OCI-LY7 (cell line): ENCODE data around the gene GPR146. TPM values are rescaled to one million over a fixed set of nuclear protein-coding genes. Genes with fewer than 3 reads are reported as not detected.

ENCODE experiments used
- BruUV-seq: library from RNA; stranded (reverse); fragments of 400-500 nt; replicated peaks from 2 replicates; lab custom pipeline; 2021; lab: Mats Ljungman, UMichigan
- CTCF ChIA-PET: fragments of 300-600 bp; sonication (Branson Sonifier 250); formaldehyde crosslinking; loops from one replicate; lab custom pipeline; 2022; ENCODE audit warnings: antibody characterized with exemption; ENCODE audit not compliant: unreplicated experiment; lab: Charles Lee
- POLR2A ChIA-PET: fragments of 300-600 bp; sonication (Branson Sonifier 250); formaldehyde crosslinking; loops from one replicate; lab custom pipeline; 2022; ENCODE audit warnings: antibody characterized with exemption; lab: Charles Lee
- DNase-seq: peaks from one replicate; pipeline ENCODE4 v3.0.0-alpha.2; 2015; ENCODE audit warnings: low spot score
- H2AFZ ChIP-seq: fragments of 200-600 bp; sonication (generic), shearing (Covaris generic); 2 replicates; pipeline ENCODE4 v1.6.1; 2014; ENCODE audit warnings: mild to moderate bottlenecking, antibody characterized with exemption, low read length, moderate library complexity
- H3K27ac ChIP-seq: fragments of 200-600 bp; sonication (generic); 2 replicates; pipeline ENCODE4 v1.5.1; 2014; ENCODE audit warnings: mixed run types, low read depth, mild to moderate bottlenecking, moderate library complexity, low read length, inconsistent platforms; ENCODE audit not compliant: poor library complexity, severe bottlenecking
- H3K36me3 ChIP-seq: fragments of 200-600 bp; sonication (generic); 2 replicates; pipeline ENCODE4 v1.6.1; 2014; ENCODE audit warnings: mild to moderate bottlenecking, antibody characterized with exemption, low read length, moderate library complexity, mixed read lengths; ENCODE audit not compliant: insufficient read depth
- H3K4me1 ChIP-seq: fragments of 200-600 bp; sonication (generic); 2 replicates; pipeline ENCODE4 v1.5.1; 2014; ENCODE audit warnings: mild to moderate bottlenecking, low read length; ENCODE audit not compliant: insufficient read depth, poor library complexity, severe bottlenecking
- H3K4me2 ChIP-seq: fragments of 200-600 bp; sonication (generic); 2 replicates; pipeline ENCODE4 v1.6.1; 2014; ENCODE audit warnings: mild to moderate bottlenecking, low read length
- H3K4me3 ChIP-seq: fragments of 200-600 bp; sonication (generic); 2 replicates; pipeline ENCODE4 v1.5.1; 2014; ENCODE audit warnings: mild to moderate bottlenecking, low read depth, low read length; ENCODE audit not compliant: poor library complexity, severe bottlenecking
- H3K79me2 ChIP-seq: fragments of 200-600 bp; sonication (generic); 2 replicates; pipeline ENCODE4 v1.6.1; 2016; ENCODE audit warnings: low read depth, mild to moderate bottlenecking, low read length, moderate library complexity, mixed read lengths; ENCODE audit not compliant: insufficient read depth
- H3K9me2 ChIP-seq: fragments of 200-600 bp; sonication (generic); 2 replicates; pipeline ENCODE4 v1.6.1; 2016; ENCODE audit warnings: mild to moderate bottlenecking, low read length, mixed read lengths; ENCODE audit not compliant: insufficient read depth
- H3K9me3 ChIP-seq: fragments of 200-600 bp; sonication (generic); 2 replicates; pipeline ENCODE4 v1.6.1; 2014; ENCODE audit warnings: mild to moderate bottlenecking, mixed run types, low read length, mixed read lengths
- H4K20me1 ChIP-seq: fragments of 200-600 bp; sonication (generic); 2 replicates; pipeline ENCODE4 v1.6.1; 2014; ENCODE audit warnings: mild to moderate bottlenecking, antibody characterized with exemption, low read length, moderate library complexity, mixed read lengths; ENCODE audit not compliant: insufficient read depth
- EZH2phosphoT487 ChIP-seq: fragments of 200-600 bp; sonication (generic); IDR thresholded peaks from 2 replicates; pipeline ENCODE4 v1.6.1; 2018; ENCODE audit warnings: low read depth, borderline replicate concordance, mild to moderate bottlenecking, mixed run types, antibody characterized with exemption, low read length, moderate library complexity, mixed read lengths
- intact Hi-C: fragments of 100-400 bp; cut with micrococcal nuclease; formaldehyde crosslinking; loops from one replicate; pipeline ENCODE4 v1.10.0; 2022; ENCODE audit not compliant: unreplicated experiment
- total RNA-seq, 2 experiments: library from RNA; depleted of rRNA in 1 of 2; stranded (reverse); fragments of >200 nt in 1 of 2; shearing (Covaris generic) in 1 of 2; gene quantifications; 2 replicates each; pipeline ENCODE4 v1.2.3, GENCODE V29; 2014 to 2022
- TF ChIP-seq, protein P1 (sequence below): fragments of 200-600 bp; sonication (generic); conservative IDR thresholded peaks from 2 replicates; pipeline ENCODE4 v1.5.1; 2014; ENCODE audit warnings: mild to moderate bottlenecking, antibody characterized with exemption, low read length, moderate library complexity, mixed read lengths

GPR146 gene
- total RNA-seq, 2 experiments from 2014 or later: 0.95 to 3.3 TPM

DNA sequence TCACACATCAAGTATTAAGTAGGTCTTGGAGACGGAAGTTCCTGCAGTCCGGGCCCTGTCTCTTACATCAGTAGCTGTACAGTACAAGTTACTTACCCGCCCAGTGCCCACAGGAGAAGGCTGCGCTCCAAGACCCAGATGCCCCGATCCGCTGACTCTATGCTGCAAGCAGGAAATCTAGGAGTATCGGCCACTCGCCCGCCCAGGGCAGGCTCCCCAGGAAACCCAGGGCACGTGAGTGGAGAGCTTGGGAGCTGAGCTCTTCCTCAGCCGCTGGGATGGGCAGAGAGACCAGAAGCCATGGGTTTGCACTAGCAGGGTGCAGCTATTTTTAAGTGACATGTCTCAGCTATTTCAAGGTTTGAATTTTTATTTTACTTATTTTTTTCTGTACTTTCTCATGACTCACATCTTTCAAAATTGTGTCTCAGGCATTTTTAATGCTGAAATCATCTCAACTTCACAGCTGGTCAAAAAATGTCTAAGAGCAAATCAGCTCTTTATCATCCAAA, 41.6 kb downstream of the GPR146 start:
- H3K9me3 ChIP-seq: no peaks in the 10 kb centered on the region
- ChIA-PET CTCF (interaction anchor here (0.6 to 1.4 kb wide), 9 partner anchors 17 to 1152 kb away, joined by 3 to 7 read pairs (median 4); a partner anchor contains a TSS), POLR2A (interaction anchor here (0.6 to 2.7 kb wide), 13 partner anchors 9 to 424 kb away, joined by 3 to 13 read pairs (median 5); a partner anchor contains a TSS)
- no peaks in the 10 kb centered on the region for H4K20me1 ChIP-seq
- TF ChIP-seq EZH2phosphoT487: no peak
- intact Hi-C loops: loop anchor here (1.0 to 5.0 kb wide), 9 partner anchors 15 to 421 kb away; partner anchors contain the start of gene COX19
- H2AFZ ChIP-seq: no peak overlapping the region
- peaks cover 28% of the 10 kb centered on the region for H3K79me2 ChIP-seq
- peak overlapping the region; percentile 99 for H3K4me2 ChIP-seq
- H3K4me3 ChIP-seq: peak overlapping the region; percentile 76
- peaks cover 26% of the 10 kb centered on the region for H3K36me3 ChIP-seq
- BruUV-seq: no TSS peak
- peak overlapping the region; percentile 91 for H3K27ac ChIP-seq
- DNase-seq: peak; percentile 56
- H3K9me2 ChIP-seq: no peaks in the 10 kb centered on the region
- peaks cover 49% of the 10 kb centered on the region for H3K4me1 ChIP-seq

DNA sequence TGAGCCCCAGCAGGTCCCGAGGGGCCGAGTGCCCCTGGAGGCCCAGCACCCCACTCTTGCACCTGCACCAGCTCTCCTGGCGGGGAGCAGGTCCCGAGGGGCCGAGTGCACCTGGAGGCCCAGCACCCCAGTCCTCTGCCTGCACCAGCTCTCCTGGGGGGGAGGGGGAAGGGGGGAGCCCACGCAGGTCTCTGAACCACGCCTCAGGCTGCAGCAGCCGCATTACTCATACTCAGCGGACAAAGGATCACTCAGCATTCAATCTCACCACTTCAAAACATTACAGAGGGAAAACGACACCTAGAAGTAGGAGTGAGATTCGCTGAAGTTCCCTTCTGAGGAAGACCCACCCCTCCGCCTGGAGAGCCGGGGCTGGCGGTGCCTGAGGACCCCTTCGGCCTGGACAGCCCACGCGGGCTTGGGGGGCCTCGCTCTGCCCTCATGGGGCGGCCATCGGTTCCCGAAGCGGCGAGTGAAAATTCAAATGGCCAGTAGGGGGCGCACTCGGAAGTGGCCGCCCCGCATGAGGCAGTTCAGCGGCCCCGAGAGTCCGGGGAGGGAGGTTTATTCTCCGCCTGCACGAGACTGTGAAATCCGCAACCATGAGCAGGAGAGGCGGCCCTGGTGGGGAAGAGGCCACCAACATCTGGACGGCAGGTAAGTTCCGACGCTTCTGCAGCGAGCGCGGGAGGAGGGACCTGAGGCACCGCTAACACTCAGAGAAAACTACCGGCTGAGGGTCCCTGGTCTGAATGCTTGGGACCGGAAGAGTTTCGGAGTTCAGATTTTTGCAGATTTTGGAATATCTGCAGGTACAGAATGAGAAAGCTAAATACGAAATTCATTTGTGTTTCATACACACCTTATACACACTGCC, 42.5 kb downstream of the GPR146 start:
- TF ChIP-seq, protein P1, sequence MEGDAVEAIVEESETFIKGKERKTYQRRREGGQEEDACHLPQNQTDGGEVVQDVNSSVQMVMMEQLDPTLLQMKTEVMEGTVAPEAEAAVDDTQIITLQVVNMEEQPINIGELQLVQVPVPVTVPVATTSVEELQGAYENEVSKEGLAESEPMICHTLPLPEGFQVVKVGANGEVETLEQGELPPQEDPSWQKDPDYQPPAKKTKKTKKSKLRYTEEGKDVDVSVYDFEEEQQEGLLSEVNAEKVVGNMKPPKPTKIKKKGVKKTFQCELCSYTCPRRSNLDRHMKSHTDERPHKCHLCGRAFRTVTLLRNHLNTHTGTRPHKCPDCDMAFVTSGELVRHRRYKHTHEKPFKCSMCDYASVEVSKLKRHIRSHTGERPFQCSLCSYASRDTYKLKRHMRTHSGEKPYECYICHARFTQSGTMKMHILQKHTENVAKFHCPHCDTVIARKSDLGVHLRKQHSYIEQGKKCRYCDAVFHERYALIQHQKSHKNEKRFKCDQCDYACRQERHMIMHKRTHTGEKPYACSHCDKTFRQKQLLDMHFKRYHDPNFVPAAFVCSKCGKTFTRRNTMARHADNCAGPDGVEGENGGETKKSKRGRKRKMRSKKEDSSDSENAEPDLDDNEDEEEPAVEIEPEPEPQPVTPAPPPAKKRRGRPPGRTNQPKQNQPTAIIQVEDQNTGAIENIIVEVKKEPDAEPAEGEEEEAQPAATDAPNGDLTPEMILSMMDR: peak; percentile 94
- TF ChIP-seq EZH2phosphoT487: no peak
- ChIA-PET POLR2A (interaction anchor here (0.6 to 2.7 kb wide), 10 partner anchors 10 to 424 kb away, joined by 3 to 13 read pairs (median 4); a partner anchor contains a TSS), CTCF (interaction anchor here (0.6 to 1.2 kb wide), 7 partner anchors 22 to 1151 kb away, joined by 3 to 7 read pairs (median 4); a partner anchor contains a TSS)
- Histone ChIP-seq H3K9me3 (no peaks in the 10 kb centered on the region), H3K4me1 (peaks cover 49% of the 10 kb centered on the region), H3K79me2 (peaks cover 28% of the 10 kb centered on the region), H3K4me3 (peak overlapping the region; percentile 76), H2AFZ (peak overlapping the region; percentile 75; the same call in 1 of the 2 replicates), H3K27ac (peak overlapping the region; percentile 91), H3K4me2 (peak overlapping the region; percentile 99), H3K9me2 (no peaks in the 10 kb centered on the region), H3K36me3 (peaks cover 34% of the 10 kb centered on the region), H4K20me1 (no peaks in the 10 kb centered on the region)
- intact Hi-C loops: loop anchor here (1.0 to 5.0 kb wide), 9 partner anchors 16 to 420 kb away; partner anchors contain the start of gene COX19
- BruUV-seq: TSS peak; percentile 72
- peak; percentile 94 for DNase-seq

DNA sequence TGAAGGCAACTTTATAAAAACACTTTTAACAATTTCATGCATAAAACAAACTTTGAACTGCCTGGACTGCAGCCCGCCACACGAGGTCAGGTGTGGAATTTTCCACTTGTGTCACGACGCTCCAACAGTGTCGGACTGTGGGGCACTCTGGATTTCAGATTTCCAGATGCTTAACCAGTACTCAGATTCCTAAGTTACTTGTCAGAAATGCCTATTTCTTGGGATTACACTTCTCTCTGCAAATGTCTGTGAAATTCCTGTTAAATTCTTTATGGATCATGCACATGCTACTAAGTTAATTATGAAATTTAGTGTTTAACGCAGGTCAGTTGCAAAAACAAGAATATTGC, 43.1 kb downstream of the GPR146 start:
- Histone ChIP-seq H3K4me1 (peaks cover 49% of the 10 kb centered on the region), H4K20me1 (no peaks in the 10 kb centered on the region), H2AFZ (peak overlapping the region; percentile 75; the same call in 1 of the 2 replicates), H3K9me2 (no peaks in the 10 kb centered on the region), H3K27ac (peak overlapping the region; percentile 91), H3K79me2 (peaks cover 28% of the 10 kb centered on the region), H3K4me3 (peak overlapping the region; percentile 76), H3K36me3 (peaks cover 40% of the 10 kb centered on the region), H3K9me3 (no peaks in the 10 kb centered on the region), H3K4me2 (peak overlapping the region; percentile 99)
- DNase-seq: no peak
- TF ChIP-seq EZH2phosphoT487: no peak
- TF ChIP-seq, protein P1: no peak
- POLR2A ChIA-PET: interaction anchor here (0.6 to 2.7 kb wide), 3 partner anchors 22 to 61 kb away, joined by 3 to 12 read pairs (median 4); no protein-coding TSS in a partner anchor
- CTCF ChIA-PET: no interaction called here
- BruUV-seq: no TSS peak
- intact Hi-C loops: loop anchor here (2.0 to 5.0 kb wide), 2 partner anchors 65 to 419 kb away; no protein-coding TSS in a partner anchor
